Lung (tissue), 12 donors: ENCODE data around the gene LYPD5. TPM values are rescaled to one million over a fixed set of nuclear protein-coding genes. Genes with fewer than 3 reads are reported as not detected.

ENCODE experiments used
- ATAC-seq: fragments of 200-7000 bp; cut with Tn5 transposase; one replicate; pipeline ENCODE4 v1.9.1; 2020; ENCODE audit warnings: moderate number of reproducible peaks; ENCODE audit not compliant: insufficient read depth, low FRiP score
- DNase-seq, 3 donors: peaks; one replicate each; pipeline ENCODE4 v3.0.0-alpha.2; 2013 to 2017
- H3K27ac ChIP-seq, 2 donors: one replicate each; pipeline ENCODE4 v1.5.1; 2013; ENCODE audit warnings: mild to moderate bottlenecking in 2 of 2, moderate library complexity in 2 of 2, control low read depth in 1 of 2, inconsistent platforms in 1 of 2, low read depth in 1 of 2, low read length in 1 of 2
- H3K27me3 ChIP-seq, 3 donors: one replicate each; pipeline ENCODE4 v1.5.1; 2013; ENCODE audit warnings: low read length in 2 of 3; ENCODE audit not compliant: control insufficient read depth in 3 of 3, insufficient read depth in 3 of 3
- H3K36me3 ChIP-seq, 4 donors: one replicate each; pipeline ENCODE4 v1.5.1; 2013; ENCODE audit warnings: low read length in 4 of 4, mild to moderate bottlenecking in 1 of 4, moderate library complexity in 1 of 4; ENCODE audit not compliant: control insufficient read depth in 4 of 4, insufficient read depth in 4 of 4
- H3K4me1 ChIP-seq, 5 donors: one replicate each; pipeline ENCODE4 v1.5.1; 2013; ENCODE audit warnings: low read length in 5 of 5, mild to moderate bottlenecking in 2 of 5, moderate library complexity in 1 of 5; ENCODE audit not compliant: control insufficient read depth in 5 of 5, insufficient read depth in 5 of 5
- H3K4me3 ChIP-seq: one replicate; pipeline ENCODE4 v1.5.1; 2013; ENCODE audit warnings: mild to moderate bottlenecking, control low read depth, moderate library complexity
- H3K9ac ChIP-seq, 2 donors: one replicate each; pipeline ENCODE4 v1.5.1; 2013; ENCODE audit warnings: low read length in 2 of 2, control low read depth in 1 of 2; ENCODE audit not compliant: insufficient read depth in 1 of 2
- H3K9me3 ChIP-seq, 4 donors: one replicate each; pipeline ENCODE4 v1.5.1; 2013; ENCODE audit warnings: low read length in 3 of 4, mild to moderate bottlenecking in 1 of 4, moderate library complexity in 1 of 4; ENCODE audit not compliant: control insufficient read depth in 4 of 4, insufficient read depth in 3 of 4
- WGBS, 2 donors: extraction: QIAGEN DNeasy Blood & Tissue Kit; methylation state at CpG; one replicate each; pipeline ENCODE4 v1.1.7; 2013; 5-methylcytosine and 5-hydroxymethylcytosine counted together
- polyA plus RNA-seq, 2 donors: library from polyadenylated mRNA; stranded (reverse); fragments of 200-250 nt; gene quantifications; one replicate each; pipeline ENCODE4 v1.2.1, GENCODE V29; 2013
- total RNA-seq, 2 donors: library from RNA; depleted of rRNA in 1 of 2; stranded (reverse); fragments of >200 nt in 1 of 2; gene quantifications; one replicate each; pipeline ENCODE4 v1.2.1, GENCODE V29; 2014 to 2021
- TF ChIP-seq, protein P1 (sequence below): IDR thresholded peaks from 2 replicates; pipeline ENCODE4 v1.5.1; 2012; ENCODE audit warnings: mild to moderate bottlenecking; ENCODE audit errors: control extremely low read depth, extremely low read depth
- donor health status: control.
- donor health status: control.
- donor health status: Bipolar disorder and iron deficiency.
- donor health status: healthy.
- donor health status: DM: yes; HTN: yes; CAD: no.

The LYPD5 gene
- total and polyA plus RNA-seq, 4 donors, result 0.51 to 8.1 (median 2.9) TPM

DNA sequence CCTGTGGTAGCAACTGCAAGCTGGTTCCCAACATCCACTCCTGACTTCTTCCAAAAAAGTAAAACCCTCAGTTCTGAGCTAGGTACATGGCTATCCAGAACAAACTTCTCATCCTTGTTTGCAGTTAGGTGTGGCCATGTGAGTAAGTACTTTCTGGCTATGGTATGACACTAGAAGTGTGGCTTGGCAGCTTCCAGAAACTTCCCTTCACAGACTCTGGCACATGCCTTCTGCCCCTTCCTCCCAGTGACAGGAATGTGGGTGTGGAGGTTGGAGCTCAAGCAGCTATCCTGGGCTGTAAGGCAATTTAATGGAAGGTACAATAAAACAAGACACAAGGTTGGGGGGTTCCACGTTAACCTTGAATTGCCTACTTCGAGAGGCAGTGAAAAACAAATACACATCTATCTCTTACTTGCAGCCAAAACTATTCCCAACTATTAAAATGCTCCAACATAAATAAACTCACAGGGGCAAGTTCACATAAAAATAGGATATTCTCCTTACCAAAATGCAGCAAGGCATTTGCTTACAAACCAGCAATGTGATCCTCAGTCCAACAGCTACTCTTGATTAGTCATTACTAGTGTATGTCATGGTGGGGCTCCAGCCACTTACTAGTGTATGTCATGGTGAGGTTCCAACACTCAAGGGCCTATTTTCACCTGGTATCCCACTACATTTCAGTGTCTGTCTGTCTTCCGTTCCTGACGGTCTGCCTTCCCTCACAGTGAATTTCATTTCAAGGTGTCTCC, 50.6 kb downstream of the LYPD5 start:
- Histone ChIP-seq H3K9me3 (no peaks in the 10 kb centered on the region), H3K4me1 (peaks cover 0 to 11% (median 4%) of the 10 kb centered on the region in 5 donors), H3K9ac (no peak overlapping the region), H3K4me3 (no peak overlapping the region), H3K27me3 (no peaks in the 10 kb centered on the region), H3K36me3 (peaks cover 19 to 31% (median 29%) of the 10 kb centered on the region in 4 donors), H3K27ac (no peak overlapping the region)
- TF ChIP-seq, protein P1, sequence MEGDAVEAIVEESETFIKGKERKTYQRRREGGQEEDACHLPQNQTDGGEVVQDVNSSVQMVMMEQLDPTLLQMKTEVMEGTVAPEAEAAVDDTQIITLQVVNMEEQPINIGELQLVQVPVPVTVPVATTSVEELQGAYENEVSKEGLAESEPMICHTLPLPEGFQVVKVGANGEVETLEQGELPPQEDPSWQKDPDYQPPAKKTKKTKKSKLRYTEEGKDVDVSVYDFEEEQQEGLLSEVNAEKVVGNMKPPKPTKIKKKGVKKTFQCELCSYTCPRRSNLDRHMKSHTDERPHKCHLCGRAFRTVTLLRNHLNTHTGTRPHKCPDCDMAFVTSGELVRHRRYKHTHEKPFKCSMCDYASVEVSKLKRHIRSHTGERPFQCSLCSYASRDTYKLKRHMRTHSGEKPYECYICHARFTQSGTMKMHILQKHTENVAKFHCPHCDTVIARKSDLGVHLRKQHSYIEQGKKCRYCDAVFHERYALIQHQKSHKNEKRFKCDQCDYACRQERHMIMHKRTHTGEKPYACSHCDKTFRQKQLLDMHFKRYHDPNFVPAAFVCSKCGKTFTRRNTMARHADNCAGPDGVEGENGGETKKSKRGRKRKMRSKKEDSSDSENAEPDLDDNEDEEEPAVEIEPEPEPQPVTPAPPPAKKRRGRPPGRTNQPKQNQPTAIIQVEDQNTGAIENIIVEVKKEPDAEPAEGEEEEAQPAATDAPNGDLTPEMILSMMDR, result no peak
- WGBS, 2 donors, result 82 to 95% methylated on average over 4 of the region's 4 CpGs
- DNase-seq (no peak), ATAC-seq (no peak)

DNA sequence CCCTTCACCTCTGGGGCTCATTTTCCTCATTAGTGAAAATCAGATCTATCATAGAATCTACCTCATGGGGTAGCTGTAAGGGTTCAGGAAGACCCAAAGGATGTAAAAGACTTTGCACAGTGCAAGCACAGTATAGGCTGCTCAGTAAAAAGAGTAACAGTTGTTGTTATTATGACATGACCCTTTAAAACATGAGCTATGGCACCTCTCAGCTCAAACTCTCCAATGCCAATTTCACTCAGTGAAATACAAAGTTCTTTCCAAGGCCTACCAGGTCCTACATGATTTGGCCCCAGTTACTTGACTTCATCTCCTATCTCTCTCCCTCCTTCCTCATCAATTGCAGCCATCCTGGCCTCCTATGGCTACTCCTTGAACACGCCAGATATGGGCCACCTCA, 52.3 kb downstream of the LYPD5 start:
- TF ChIP-seq, protein P1, result no peak
- ATAC-seq, result no peak
- 97 to 100% methylated on average over 1 of the region's 1 CpG for WGBS, 2 donors

DNA sequence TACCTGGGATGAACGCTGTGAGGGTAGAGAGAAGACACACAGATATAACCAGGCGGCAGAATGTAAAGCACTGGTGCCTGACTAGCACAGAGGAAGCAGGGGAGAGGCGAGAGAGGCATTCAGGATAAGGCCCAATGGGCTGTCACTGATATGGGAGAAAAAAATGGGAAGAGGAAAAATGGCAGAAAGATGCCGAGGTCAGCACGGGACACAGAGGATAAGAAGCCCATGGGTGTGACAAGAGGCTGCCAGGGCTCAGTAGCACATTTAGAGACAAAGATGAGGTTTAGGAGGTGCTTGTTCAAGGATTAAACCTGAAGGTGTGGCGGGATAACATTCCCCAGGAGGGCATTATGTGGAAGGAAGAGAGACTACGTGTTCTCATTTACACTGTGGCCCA, 53.1 kb downstream of the LYPD5 start:
- H3K9me3 ChIP-seq, result no peaks in the 10 kb centered on the region
- H3K4me1 ChIP-seq, result peaks cover 0 to 10% (median 4%) of the 10 kb centered on the region in 5 donors
- no peak overlapping the region for H3K9ac ChIP-seq
- H3K4me3 ChIP-seq, result no peak overlapping the region
- DNase-seq (no peak), ATAC-seq (no peak)
- 87 to 92% methylated on average over 7 of the region's 7 CpGs for WGBS, 2 donors
- H3K36me3 ChIP-seq, result peaks cover 31 to 50% (median 36%) of the 10 kb centered on the region in 4 donors
- H3K27me3 ChIP-seq, result no peaks in the 10 kb centered on the region
- TF ChIP-seq, protein P1, result no peak
- H3K27ac ChIP-seq, result no peak overlapping the region

More for the DNA sequence above, 52.3 kb downstream of the LYPD5 start:
- Histone ChIP-seq H3K36me3 (peaks cover 29 to 44% (median 32%) of the 10 kb centered on the region in 4 donors), H3K4me1 (peaks cover 0 to 10% (median 4%) of the 10 kb centered on the region in 5 donors), H3K27ac (no peak overlapping the region), H3K9me3 (no peaks in the 10 kb centered on the region), H3K4me3 (no peak overlapping the region), H3K9ac (no peak overlapping the region), H3K27me3 (no peaks in the 10 kb centered on the region)
- no peak for DNase-seq
